ACC112 (cell line): ENCODE measurements around the gene PEG3.
"Not testable (repeated sequence)": the region's sequence is repeated elsewhere in the genome, so short reads cannot be mapped to it uniquely, and the experiment has no call there.

Source experiments
- H2AFZ ChIP-seq: fragments of 200-600 bp; sonication (generic); one replicate; pipeline ENCODE4 v1.6.0; 2017; ENCODE audit warnings: antibody characterized with exemption, low read length; ENCODE audit not compliant: unreplicated experiment
- H3K27ac ChIP-seq: fragments of 200-600 bp; sonication (generic); 2 replicates; pipeline ENCODE4 v1.5.1; 2014; ENCODE audit warnings: low read depth, mild to moderate bottlenecking, antibody characterized with exemption, low read length, moderate library complexity
- H3K27me3 ChIP-seq: fragments of 200-600 bp; sonication (generic); 2 replicates; pipeline ENCODE4 v1.6.1; 2014; ENCODE audit warnings: mild to moderate bottlenecking, antibody characterized with exemption, low read length, moderate library complexity, mixed read lengths; ENCODE audit not compliant: insufficient read depth
- H3K36me3 ChIP-seq: fragments of 200-600 bp; sonication (generic); 2 replicates; pipeline ENCODE4 v1.6.1; 2016; ENCODE audit warnings: mild to moderate bottlenecking, antibody characterized with exemption, low read length, moderate library complexity, mixed read lengths; ENCODE audit not compliant: insufficient read depth
- H3K4me1 ChIP-seq: fragments of 200-600 bp; sonication (generic); one replicate; pipeline ENCODE4 v1.6.1; 2016; ENCODE audit warnings: low read length, mixed read lengths; ENCODE audit not compliant: insufficient read depth, unreplicated experiment, control insufficient read depth
- H3K4me3 ChIP-seq: fragments of 200-600 bp; sonication (generic); 2 replicates; pipeline ENCODE4 v1.5.1; 2014; ENCODE audit warnings: mild to moderate bottlenecking, low read depth, low read length
- H3K79me2 ChIP-seq: fragments of 200-600 bp; sonication (generic); one replicate; pipeline ENCODE4 v1.6.0; 2016; ENCODE audit warnings: low read length; ENCODE audit not compliant: control insufficient read depth, unreplicated experiment, insufficient read depth

PEG3 gene

DNA sequence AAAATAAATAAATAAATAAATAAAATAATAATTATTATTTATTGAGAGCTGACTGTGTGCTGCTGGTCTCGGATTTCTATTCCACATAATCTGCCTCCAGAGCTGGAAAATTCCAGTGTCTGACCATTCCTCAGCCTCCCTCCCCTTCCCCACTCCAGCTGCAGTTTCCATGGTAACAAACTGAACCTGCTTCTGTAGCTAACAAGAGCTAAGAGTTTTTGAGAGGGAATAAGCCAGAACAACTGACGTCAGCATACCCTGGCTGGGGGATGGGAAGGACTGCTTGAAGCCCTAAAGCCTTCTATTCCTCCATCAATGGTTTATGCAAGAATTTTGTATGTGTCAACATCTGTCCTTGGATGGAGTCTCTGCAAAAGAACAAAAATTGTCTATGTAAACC is 26.0 kb upstream of the PEG3 start:
- Histone ChIP-seq H3K27ac (no peak overlapping the region), H3K36me3 (no peaks in the 10 kb centered on the region), H3K4me3 (no peak overlapping the region), H2AFZ (no peak overlapping the region), H3K4me1 (no peaks in the 10 kb centered on the region), H3K79me2 (peaks cover 6% of the 10 kb centered on the region), H3K27me3 (no peaks in the 10 kb centered on the region)

DNA sequence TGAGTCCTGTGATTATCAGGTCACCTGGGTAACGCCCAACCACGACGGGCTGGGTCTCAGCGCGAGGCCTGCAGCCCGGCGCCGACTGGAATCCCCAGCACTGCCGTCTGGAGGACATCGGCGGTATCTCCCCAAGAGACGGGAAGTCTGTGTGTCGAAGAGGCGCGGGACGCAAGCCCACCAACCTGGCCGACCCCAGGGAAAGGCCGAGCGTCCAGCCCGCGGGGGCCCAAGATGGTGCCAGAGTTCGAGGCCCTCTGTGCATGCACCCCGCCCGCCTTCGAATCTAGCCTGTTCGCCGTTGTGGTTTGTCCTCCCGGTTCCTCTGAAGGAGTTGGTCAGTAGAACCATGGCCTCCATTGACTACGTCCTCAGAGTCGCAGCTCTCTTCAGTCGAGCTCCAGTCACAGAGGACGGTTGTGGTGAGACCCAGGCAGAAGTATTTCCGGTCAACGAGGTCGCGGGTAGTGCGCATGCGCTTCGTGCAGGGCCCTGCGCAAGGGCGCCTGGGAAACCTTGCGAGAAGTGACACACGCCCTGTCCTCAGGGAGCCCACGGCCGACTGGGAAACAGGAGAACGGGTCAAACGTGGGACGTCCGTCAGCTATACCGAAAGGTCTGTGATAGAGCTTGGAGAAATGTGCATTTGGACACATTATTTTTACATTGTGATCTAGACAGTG is 24.1 kb upstream of the PEG3 start:
- Histone ChIP-seq H3K79me2 (peaks cover 11% of the 10 kb centered on the region), H2AFZ (no peak overlapping the region), H3K27ac (peak overlapping the region; percentile 64), H3K4me3 (peak overlapping the region; percentile 75), H3K4me1 (no peaks in the 10 kb centered on the region), H3K27me3 (no peaks in the 10 kb centered on the region), H3K36me3 (no peaks in the 10 kb centered on the region)

DNA sequence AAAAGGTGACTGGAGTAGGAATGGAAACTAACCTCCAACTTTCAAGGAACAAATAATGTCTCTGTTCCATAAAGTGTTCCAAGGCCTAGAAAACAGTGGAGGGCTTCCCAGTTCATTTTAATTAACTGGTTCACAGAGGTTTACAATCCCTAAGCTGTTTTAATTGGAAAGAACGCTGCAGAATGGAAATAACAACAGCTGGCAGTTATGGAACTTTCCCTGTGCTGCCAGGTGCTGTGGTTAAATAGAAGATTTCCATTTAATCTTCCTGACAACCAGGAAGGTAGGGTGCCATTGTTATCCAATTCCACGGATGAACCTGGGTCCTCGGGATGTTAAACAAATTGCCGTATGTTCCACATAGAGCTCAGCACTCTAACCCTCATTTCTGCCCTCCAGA is 22.2 kb upstream of the PEG3 start:
- Histone ChIP-seq H3K36me3 (no peaks in the 10 kb centered on the region; the same call in 1 of the 2 replicates), H3K79me2 (peaks cover 13% of the 10 kb centered on the region)

DNA sequence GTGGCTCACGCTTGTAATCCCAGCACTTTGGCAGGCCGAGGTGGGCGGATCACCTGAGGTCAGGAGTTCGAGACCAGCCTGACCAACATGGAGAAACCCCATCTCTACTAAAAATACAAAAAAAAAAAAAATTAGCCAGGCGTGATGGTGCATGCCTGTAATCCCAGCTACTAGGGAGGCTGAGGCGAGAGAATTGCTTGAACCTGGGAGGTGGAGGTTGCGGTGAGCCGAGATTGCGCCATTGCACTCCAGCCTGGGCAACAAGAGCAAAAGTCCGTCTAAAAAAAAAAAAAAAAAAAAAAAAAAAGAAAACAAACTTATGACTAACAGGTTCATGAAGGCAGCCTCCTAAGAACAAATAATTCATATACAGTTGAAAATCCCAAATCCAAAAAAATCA is 19.9 kb upstream of the PEG3 start:
- not testable (repeated sequence) for H3K27ac ChIP-seq, H3K36me3 ChIP-seq, H3K4me3 ChIP-seq, H3K27me3 ChIP-seq, H2AFZ ChIP-seq, H3K4me1 ChIP-seq
- peaks cover 13% of the 10 kb centered on the region for H3K79me2 ChIP-seq

More for the DNA sequence above, 22.2 kb upstream of the PEG3 start:
- H2AFZ ChIP-seq = no peak overlapping the region
- H3K4me3 ChIP-seq = no peak overlapping the region
- H3K4me1 ChIP-seq = no peaks in the 10 kb centered on the region
- H3K27ac ChIP-seq = no peak overlapping the region
- no peaks in the 10 kb centered on the region for H3K27me3 ChIP-seq

DNA sequence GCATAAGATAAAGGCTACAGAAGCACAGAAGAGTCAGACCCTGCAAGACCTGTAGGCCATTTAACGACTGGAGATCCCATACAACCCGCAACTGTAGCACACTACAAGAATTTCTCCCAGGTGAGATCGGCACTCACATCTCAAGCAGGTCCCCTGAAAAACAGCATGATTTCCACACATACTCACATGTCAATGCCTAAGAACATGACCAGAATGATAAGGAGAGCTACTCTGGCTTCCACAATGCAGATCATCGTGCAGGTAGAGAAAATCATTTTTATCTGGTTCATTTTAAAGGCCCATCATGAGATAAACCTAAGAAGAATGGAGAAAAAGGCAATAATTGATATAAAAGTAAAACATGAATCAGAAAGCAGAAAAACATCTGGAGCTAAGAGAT is 17.5 kb upstream of the PEG3 start:
- Histone ChIP-seq H3K4me3 (no peak overlapping the region), H2AFZ (no peak overlapping the region), H3K4me1 (no peaks in the 10 kb centered on the region), H3K79me2 (peaks cover 8% of the 10 kb centered on the region), H3K27ac (no peak overlapping the region), H3K36me3 (peaks cover 3% of the 10 kb centered on the region; the same call in 1 of the 2 replicates), H3K27me3 (no peaks in the 10 kb centered on the region)

DNA sequence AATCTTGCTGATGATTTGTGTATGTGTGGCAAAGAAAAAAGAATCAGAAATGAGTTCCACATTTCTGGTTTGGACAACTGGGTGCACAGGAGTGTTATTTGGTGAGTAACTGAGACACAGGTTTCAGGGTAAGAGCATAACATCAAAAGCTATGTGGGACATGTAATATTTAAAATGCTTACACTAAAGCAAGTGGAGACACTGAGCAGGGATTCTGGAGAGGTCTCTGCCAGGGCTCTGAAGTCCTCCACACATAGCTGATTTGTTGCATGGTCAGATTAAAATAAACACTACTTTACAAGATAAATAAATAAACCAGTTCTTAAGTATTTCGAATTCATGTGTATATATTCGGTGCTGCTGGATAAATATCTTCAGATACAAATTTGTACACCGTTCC is 16.3 kb upstream of the PEG3 start:
- H3K4me1 ChIP-seq = no peaks in the 10 kb centered on the region
- H3K27me3 ChIP-seq = no peaks in the 10 kb centered on the region
- H3K36me3 ChIP-seq = peaks cover 3% of the 10 kb centered on the region; the same call in 1 of the 2 replicates
- H3K4me3 ChIP-seq = no peak overlapping the region
- no peak overlapping the region for H3K27ac ChIP-seq
- H3K79me2 ChIP-seq = peaks cover 8% of the 10 kb centered on the region
- no peak overlapping the region for H2AFZ ChIP-seq

DNA sequence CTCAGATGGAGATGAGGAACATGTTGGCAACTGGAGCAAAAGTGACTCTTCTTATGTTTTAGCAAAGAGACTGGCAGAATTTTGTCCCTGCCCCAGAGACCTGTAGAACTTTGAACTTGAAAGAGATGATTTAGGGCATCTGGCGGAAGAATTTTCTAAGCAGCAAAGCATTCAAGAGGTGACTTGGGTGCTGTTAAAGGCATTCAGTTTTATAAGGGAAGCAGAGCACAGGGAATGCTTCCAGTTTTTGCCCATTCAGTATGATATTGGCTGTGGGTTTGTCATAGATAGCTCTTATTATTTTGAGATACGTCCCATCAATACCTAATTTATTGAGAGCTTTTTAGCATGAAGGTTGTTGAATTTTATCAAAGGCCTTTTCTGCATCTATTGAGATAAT is 11.8 kb upstream of the PEG3 start:
- not testable (repeated sequence) for H3K36me3 ChIP-seq, H3K27me3 ChIP-seq, H3K4me1 ChIP-seq, H3K27ac ChIP-seq, H3K4me3 ChIP-seq, H2AFZ ChIP-seq, H3K79me2 ChIP-seq

DNA sequence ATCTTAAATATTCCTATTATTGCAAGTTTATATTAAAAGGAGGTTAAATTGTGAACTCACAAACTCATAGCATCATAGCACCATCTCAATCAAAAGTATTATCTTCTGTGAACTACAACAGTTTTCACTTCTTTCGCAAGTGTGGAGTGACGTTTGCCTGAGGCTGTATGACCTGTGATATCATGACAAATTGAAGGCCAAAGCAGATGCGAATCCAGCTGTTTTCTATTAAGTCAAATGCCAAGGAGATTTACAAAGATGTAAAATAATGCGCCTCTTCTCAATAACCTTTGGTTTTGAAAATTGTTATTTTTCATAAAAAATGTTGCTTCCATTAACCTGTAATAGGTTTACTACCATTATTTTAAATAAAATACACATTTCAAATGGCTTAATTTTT is 7.6 kb upstream of the PEG3 start:
- no peaks in the 10 kb centered on the region for H3K4me1 ChIP-seq
- no peak overlapping the region for H3K27ac ChIP-seq
- no peak overlapping the region for H3K4me3 ChIP-seq
- H2AFZ ChIP-seq = no peak overlapping the region
- no peaks in the 10 kb centered on the region for H3K79me2 ChIP-seq
- no peaks in the 10 kb centered on the region for H3K36me3 ChIP-seq
- H3K27me3 ChIP-seq = no peaks in the 10 kb centered on the region

DNA sequence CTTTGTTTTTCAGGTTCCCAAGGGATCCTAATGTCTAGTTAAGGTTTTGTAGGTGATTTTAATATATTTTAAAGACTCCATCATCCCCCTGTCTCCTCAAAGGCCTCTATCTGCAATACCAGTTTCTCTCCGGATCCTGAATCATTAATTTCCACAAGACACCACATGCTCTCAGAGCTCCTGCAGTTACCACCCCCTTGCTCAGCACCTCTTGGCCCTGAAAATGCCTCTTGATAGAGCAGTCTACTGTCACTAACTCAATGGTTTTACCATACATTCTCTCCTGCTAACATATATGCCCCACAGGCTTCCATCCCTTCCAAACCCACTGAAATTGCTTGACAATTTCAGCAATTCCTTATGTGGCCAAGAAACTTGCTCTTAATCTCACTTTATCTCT is 1.9 kb upstream of the PEG3 start:
- no peak overlapping the region for H3K4me3 ChIP-seq
- H3K27me3 ChIP-seq = peaks cover 4% of the 10 kb centered on the region; the same call in 1 of the 2 replicates
- no peak overlapping the region for H3K27ac ChIP-seq
- H3K36me3 ChIP-seq = no peaks in the 10 kb centered on the region
- H2AFZ ChIP-seq = no peak overlapping the region
- H3K4me1 ChIP-seq = no peaks in the 10 kb centered on the region
- H3K79me2 ChIP-seq = no peaks in the 10 kb centered on the region

DNA sequence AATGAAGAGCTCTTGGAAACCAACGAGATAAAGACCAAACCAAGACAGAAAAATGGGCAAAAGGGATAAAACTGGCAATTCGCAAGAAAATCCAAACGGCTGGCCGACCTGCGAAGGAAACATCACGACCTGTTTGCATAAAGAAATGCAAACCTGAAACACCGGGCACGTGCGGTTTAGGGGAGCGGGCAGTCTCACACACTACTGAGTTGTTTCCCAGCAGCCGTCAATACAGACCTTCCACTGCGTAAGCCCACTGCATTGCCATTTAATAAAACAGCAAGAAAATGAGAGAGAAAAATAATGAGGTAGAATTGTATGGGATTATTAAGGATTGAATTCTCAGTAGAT is 642 bp upstream of the PEG3 start:
- peaks cover 4% of the 10 kb centered on the region; the same call in 1 of the 2 replicates for H3K27me3 ChIP-seq
- peaks cover 3% of the 10 kb centered on the region for H3K79me2 ChIP-seq
- H3K27ac ChIP-seq = no peak overlapping the region
- H3K36me3 ChIP-seq = no peaks in the 10 kb centered on the region
- peak overlapping the region; percentile 78 for H3K4me3 ChIP-seq
- no peak overlapping the region for H2AFZ ChIP-seq
- no peaks in the 10 kb centered on the region for H3K4me1 ChIP-seq

DNA sequence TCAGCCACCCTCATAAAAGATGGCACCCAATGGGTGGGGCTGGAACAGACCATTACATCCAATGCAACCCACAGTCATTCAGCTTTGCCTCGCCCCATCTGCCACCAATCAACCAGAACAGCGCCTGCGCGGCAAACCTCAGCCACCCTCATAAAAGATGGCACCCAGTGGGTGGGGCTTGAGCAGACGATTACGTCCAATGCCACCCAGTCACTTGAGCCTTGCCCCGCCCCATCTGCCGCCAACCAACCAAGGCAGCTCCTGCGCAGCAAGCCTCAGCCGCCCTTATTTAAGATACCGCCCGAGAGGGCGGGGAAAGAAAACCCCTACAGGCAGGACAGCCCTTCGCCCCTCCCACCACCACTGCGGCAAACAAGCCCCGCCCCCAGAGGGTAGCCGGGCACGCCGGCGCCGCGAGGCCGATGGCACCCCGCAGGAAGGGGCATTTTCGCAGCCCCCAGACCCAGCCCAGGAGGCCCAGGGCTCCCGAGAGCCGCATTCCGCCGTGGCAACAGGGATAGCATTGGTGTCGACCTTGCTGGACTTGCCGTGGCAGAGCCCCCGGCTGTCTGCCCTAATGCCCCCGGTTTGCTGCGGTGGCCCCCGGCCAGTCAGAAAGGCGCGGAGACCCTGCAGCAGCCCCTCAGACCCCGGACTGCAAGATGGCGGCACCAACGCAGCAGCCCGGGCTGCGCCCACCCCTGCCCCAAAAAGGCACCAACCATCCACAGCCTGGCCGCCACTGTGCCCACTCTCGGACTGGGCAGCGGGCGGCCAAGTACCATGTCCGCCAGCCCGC is 675 bp downstream of the PEG3 start:
- H3K4me3 ChIP-seq = peak overlapping the region; percentile 78
- no peaks in the 10 kb centered on the region for H3K4me1 ChIP-seq
- H3K27ac ChIP-seq = peak overlapping the region; percentile 68
- H2AFZ ChIP-seq = no peak overlapping the region
- H3K36me3 ChIP-seq = no peaks in the 10 kb centered on the region
- H3K79me2 ChIP-seq = peaks cover 3% of the 10 kb centered on the region
- peaks cover 4% of the 10 kb centered on the region; the same call in 1 of the 2 replicates for H3K27me3 ChIP-seq
